ENCODE measurements around the gene DBF4B. TPM values are rescaled to one million over a fixed set of nuclear protein-coding genes. Genes with fewer than 3 reads are reported as not detected.

The DBF4B gene
- total and polyA plus RNA-seq, 2 of the 13 experiments (the other 11 are each of a cell fraction or from before 2014, with no cell fraction given) = 11.7 to 13.2 TPM

DNA sequence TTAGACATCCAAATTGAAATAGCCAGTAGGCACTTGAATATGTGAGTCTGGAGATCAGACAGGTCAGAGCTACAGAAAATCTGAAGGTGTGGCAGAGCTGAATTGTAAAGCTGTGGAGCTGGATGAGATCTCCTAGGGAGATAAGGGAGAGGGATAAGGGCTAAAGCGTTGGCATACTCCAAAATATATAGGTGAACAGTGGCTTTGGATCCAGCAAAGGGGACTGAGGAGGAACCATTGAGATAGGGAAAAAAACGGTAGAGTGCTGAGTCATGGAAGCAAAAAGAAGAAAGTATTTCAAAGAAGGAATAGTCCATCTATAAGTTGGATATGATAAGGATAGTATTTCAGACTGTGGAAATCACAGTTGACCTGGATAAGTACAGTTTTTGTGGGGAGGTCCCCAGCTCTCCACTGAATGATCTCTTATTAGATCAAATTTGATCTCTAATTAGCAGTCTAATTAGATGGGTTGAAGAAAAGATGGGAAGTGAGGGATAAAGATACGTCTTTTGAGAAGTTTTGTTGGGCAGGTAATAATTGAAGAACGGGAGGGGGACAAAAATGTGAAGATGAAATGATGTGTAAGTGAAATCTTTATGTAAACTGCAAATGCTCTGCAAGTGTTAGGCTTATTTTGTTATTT, 587 bp upstream of the DBF4B start:
- intact Hi-C loops (cut with micrococcal nuclease; ENCODE audit: unreplicated experiment) = no loop called here
- BruUV-seq (replicated peaks) = TSS peak; percentile 92
- ATAC-seq (no peak), DNase-seq (ENCODE audit: low spot score) (no peak), FAIRE-seq (no peak)
- H2AFZ ChIP-seq (ENCODE audit: low read length) = peak overlapping the region; percentile 49
- no peaks in the 10 kb centered on the region for H3K36me3 ChIP-seq (replicated peaks in 1 of 2; ENCODE audit: control insufficient read depth in 1 of 2, insufficient read depth in 2 of 2, low read length in 2 of 2)
- H3K27ac ChIP-seq (ENCODE audit: extremely low read length, insufficient read depth, low read length) = peak overlapping the region; percentile 73
- no peaks in the 10 kb centered on the region; a peak in 1 of 5 replicates for H3K27me3 ChIP-seq (ENCODE audit: control insufficient read depth in 1 of 2, insufficient read depth in 2 of 2, low read length in 2 of 2)
- WGBS (ENCODE audit: low lambda C conversion rate) = 4% methylated on average over 4 of the region's 4 CpGs
- no peaks in the 10 kb centered on the region for H3K9me3 ChIP-seq (ENCODE audit: low read length)
- ChIA-PET POLR2A (interaction anchor here (1.1 to 2.3 kb wide), 5 partner anchors 10 to 68 kb away, joined by 3 to 10 read pairs (median 4); partner anchors contain the start of gene CCDC43), CTCF (ENCODE audit: low intra/inter-chr PET ratio, low total read pairs) (no interaction called here)
- peak overlapping the region; percentile 84 for H3K4me2 ChIP-seq (ENCODE audit: low read depth, low read length)
- in situ Hi-C loops (cut with HindIII; ENCODE audit: extremely low pct_ligation_motif_present, low pct_unique_long_range_greater_than_20kb) = no loop called here
- H3K9ac ChIP-seq (ENCODE audit: insufficient read depth, low read depth, low read length) = peak overlapping the region; percentile 81
- peaks cover 10% of the 10 kb centered on the region for H3K79me2 ChIP-seq (ENCODE audit: insufficient read depth, low read length)
- H4K20me1 ChIP-seq (ENCODE audit: insufficient read depth, low read length) = no peaks in the 10 kb centered on the region
- H3K4me1 ChIP-seq (ENCODE audit: insufficient read depth, low read length) = peaks cover 24% of the 10 kb centered on the region
- H3K4me3 ChIP-seq (replicated peaks in 1 of 3; ENCODE audit: insufficient read depth in 1 of 3, low read depth in 2 of 3, low read length in 3 of 3) = peak overlapping the region; percentile 76 to 98 (median 85)
- TF ChIP-seq SMAD1 (CRISPR knock-in tag; IDR thresholded peaks at IDR 0.05; ENCODE audit: borderline replicate concordance, low read depth) = no peak
- peak; percentile 35 to 54; a peak in 3 of 4 replicates for TF ChIP-seq MAFK (conservative IDR thresholded peaks at IDR 0.05 in 1 of 2, IDR thresholded peaks at IDR 0.05 in 1 of 2; ENCODE audit: low read length in 2 of 2)
- TF ChIP-seq EHMT2 (IDR thresholded peaks at IDR 0.05; ENCODE audit: borderline replicate concordance, low read depth, low read length) = no peak
- TF ChIP-seq, protein P1, sequence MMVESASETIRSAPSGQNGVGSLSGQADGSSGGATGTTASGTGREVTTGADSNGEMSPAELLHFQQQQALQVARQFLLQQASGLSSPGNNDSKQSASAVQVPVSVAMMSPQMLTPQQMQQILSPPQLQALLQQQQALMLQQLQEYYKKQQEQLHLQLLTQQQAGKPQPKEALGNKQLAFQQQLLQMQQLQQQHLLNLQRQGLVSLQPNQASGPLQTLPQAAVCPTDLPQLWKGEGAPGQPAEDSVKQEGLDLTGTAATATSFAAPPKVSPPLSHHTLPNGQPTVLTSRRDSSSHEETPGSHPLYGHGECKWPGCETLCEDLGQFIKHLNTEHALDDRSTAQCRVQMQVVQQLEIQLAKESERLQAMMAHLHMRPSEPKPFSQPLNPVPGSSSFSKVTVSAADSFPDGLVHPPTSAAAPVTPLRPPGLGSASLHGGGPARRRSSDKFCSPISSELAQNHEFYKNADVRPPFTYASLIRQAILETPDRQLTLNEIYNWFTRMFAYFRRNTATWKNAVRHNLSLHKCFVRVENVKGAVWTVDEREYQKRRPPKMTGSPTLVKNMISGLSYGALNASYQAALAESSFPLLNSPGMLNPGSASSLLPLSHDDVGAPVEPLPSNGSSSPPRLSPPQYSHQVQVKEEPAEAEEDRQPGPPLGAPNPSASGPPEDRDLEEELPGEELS (CRISPR knock-in tag; IDR thresholded peaks at IDR 0.05) = no peak; the same call in 1 of the 2 replicates
- TF ChIP-seq ZNF546 (CRISPR knock-in tag; conservative IDR thresholded peaks at IDR 0.05) = no peak
- TF ChIP-seq, protein P2, sequence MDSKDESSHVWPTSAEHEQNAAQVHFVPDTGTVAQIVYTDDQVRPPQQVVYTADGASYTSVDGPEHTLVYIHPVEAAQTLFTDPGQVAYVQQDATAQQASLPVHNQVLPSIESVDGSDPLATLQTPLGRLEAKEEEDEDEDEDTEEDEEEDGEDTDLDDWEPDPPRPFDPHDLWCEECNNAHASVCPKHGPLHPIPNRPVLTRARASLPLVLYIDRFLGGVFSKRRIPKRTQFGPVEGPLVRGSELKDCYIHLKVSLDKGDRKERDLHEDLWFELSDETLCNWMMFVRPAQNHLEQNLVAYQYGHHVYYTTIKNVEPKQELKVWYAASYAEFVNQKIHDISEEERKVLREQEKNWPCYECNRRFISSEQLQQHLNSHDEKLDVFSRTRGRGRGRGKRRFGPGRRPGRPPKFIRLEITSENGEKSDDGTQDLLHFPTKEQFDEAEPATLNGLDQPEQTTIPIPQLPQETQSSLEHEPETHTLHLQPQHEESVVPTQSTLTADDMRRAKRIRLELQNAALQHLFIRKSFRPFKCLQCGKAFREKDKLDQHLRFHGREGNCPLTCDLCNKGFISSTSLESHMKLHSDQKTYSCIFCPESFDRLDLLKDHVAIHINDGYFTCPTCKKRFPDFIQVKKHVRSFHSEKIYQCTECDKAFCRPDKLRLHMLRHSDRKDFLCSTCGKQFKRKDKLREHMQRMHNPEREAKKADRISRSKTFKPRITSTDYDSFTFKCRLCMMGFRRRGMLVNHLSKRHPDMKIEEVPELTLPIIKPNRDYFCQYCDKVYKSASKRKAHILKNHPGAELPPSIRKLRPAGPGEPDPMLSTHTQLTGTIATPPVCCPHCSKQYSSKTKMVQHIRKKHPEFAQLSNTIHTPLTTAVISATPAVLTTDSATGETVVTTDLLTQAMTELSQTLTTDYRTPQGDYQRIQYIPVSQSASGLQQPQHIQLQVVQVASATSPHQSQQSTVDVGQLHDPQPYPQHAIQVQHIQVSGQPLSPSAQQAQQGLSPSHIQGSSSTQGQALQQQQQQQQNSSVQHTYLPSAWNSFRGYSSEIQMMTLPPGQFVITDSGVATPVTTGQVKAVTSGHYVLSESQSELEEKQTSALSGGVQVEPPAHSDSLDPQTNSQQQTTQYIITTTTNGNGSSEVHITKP (CRISPR knock-in tag; IDR thresholded peaks at IDR 0.05; ENCODE audit: low read depth) = no peak
- TF ChIP-seq ZBTB42 (CRISPR knock-in tag; IDR thresholded peaks at IDR 0.05) = no peak
- TF ChIP-seq, protein P3, sequence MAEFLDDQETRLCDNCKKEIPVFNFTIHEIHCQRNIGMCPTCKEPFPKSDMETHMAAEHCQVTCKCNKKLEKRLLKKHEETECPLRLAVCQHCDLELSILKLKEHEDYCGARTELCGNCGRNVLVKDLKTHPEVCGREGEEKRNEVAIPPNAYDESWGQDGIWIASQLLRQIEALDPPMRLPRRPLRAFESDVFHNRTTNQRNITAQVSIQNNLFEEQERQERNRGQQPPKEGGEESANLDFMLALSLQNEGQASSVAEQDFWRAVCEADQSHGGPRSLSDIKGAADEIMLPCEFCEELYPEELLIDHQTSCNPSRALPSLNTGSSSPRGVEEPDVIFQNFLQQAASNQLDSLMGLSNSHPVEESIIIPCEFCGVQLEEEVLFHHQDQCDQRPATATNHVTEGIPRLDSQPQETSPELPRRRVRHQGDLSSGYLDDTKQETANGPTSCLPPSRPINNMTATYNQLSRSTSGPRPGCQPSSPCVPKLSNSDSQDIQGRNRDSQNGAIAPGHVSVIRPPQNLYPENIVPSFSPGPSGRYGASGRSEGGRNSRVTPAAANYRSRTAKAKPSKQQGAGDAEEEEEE (CRISPR knock-in tag; IDR thresholded peaks at IDR 0.05; ENCODE audit: borderline replicate concordance) = no peak
- TF ChIP-seq, protein P4, sequence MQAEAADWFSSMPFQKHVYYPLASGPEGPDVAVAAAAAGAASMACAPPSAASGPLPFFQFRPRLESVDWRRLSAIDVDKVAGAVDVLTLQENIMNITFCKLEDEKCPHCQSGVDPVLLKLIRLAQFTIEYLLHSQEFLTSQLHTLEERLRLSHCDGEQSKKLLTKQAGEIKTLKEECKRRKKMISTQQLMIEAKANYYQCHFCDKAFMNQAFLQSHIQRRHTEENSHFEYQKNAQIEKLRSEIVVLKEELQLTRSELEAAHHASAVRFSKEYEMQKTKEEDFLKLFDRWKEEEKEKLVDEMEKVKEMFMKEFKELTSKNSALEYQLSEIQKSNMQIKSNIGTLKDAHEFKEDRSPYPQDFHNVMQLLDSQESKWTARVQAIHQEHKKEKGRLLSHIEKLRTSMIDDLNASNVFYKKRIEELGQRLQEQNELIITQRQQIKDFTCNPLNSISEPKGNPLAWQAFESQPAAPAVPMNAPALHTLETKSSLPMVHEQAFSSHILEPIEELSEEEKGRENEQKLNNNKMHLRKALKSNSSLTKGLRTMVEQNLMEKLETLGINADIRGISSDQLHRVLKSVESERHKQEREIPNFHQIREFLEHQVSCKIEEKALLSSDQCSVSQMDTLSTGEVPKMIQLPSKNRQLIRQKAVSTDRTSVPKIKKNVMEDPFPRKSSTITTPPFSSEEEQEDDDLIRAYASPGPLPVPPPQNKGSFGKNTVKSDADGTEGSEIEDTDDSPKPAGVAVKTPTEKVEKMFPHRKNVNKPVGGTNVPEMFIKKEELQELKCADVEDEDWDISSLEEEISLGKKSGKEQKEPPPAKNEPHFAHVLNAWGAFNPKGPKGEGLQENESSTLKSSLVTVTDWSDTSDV (CRISPR knock-in tag; IDR thresholded peaks at IDR 0.05) = no peak

Measured in HepG2 (cell line).